IPS-15b (cell line): ENCODE measurements around the gene KCTD17.

Experiments used
- H3K27me3 ChIP-seq: one replicate; pipeline ENCODE4 v1.6.1; 2013; ENCODE audit warnings: low read length; ENCODE audit not compliant: control insufficient read depth, insufficient read depth
- H3K36me3 ChIP-seq: one replicate; pipeline ENCODE4 v1.6.1; 2013; ENCODE audit warnings: low read length; ENCODE audit not compliant: control insufficient read depth, insufficient read depth
- H3K4me1 ChIP-seq: one replicate; pipeline ENCODE4 v1.6.1; 2013; ENCODE audit warnings: mild to moderate bottlenecking, low read length; ENCODE audit not compliant: control insufficient read depth, insufficient read depth
- H3K4me3 ChIP-seq: one replicate; pipeline ENCODE4 v1.5.1; 2013; ENCODE audit warnings: low read depth, low read length
- H3K9ac ChIP-seq: one replicate; pipeline ENCODE4 v1.6.1; 2013; ENCODE audit warnings: low read depth, mild to moderate bottlenecking, low read length
- H3K9me3 ChIP-seq: one replicate; pipeline ENCODE4 v1.6.1; 2013; ENCODE audit warnings: mild to moderate bottlenecking, low read length; ENCODE audit not compliant: control insufficient read depth, insufficient read depth

KCTD17 gene

DNA sequence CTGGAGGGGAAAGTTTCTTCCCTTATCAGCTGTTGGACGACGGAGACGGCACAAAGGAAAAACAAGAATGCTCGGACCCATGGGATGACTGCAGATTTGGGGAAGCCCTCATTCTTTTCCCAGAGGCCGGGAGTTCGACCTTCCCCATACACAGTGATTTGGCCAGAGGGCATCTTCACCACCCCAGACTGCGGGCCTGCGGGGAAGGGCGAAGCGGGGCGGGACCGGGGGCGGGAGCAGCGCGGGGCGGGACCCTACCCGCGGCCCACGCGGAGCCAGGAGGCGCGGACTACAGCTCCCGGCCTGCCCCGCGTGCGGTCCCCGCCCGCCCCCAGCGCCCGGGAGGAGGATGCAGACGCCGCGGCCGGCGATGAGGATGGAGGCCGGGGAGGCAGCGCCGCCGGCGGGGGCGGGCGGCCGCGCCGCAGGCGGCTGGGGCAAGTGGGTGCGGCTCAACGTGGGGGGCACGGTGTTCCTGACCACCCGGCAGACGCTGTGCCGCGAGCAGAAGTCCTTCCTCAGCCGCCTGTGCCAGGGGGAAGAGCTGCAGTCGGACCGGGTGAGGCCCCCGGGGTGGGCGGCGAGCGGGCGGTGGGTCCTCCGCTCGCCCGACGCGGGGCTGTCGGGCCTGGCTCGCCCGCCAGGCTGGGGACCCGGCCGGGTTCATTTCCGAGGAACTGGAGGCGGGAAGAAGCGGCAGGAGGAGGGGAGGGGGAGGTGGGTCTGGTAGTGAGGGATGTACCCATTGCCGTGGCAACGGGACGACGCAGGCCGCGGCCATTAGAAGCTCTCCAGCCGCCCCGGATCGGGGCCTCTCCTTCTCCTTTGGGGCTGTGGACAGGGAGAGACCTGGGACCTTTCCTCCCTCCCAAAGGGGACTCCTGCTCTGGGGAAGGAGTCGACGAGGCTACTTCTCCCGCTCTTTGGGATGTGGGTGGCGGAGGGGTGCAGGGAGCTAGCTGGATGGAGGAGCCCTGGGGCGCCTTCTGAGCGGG lies at the start of gene KCTD17:
TSS of gene KCTD17 (plus strand) at position 352 of the 995 bp plus-strand sequence. CDS start at position 371, 19 bp downstream.
- Histone ChIP-seq H3K4me1 (no peaks in the 10 kb centered on the region), H3K27me3 (peaks cover 4% of the 10 kb centered on the region), H3K4me3 (peak within 1 kb of the TSS; percentile 79), H3K36me3 (peaks cover 8% of the 10 kb centered on the region), H3K9ac (no peak within 1 kb of the TSS), H3K9me3 (no peaks in the 10 kb centered on the region)

DNA sequence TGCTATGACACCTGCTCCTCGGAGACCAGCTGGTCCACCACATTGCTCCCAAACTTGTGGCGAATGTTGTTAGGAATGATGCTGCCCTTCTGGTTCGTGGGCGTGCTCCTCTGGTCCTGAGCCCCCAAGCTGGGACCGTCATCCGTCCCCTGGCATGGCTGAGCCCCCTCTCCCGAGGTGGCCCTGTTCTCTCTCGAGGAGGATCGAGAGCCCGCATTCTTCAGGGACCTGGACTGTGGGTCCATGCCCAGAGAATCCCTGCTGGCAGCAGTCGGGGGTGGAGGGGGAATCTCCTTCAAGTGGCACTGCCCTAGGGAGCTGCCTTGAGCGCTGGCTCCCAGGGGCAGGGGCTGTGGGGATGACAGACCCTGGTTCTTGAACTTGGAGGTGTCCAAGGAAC lies 49.7 kb upstream of the KCTD17 start:
- Histone ChIP-seq H3K4me1 (no peaks in the 10 kb centered on the region), H3K4me3 (no peak overlapping the region), H3K36me3 (no peaks in the 10 kb centered on the region), H3K9me3 (no peaks in the 10 kb centered on the region), H3K9ac (no peak overlapping the region), H3K27me3 (no peaks in the 10 kb centered on the region)

GRCh38 chr22:37002633-37003032 lies 48.9 kb upstream of the KCTD17 start:
- Histone ChIP-seq H3K9ac (no peak overlapping the region), H3K9me3 (no peaks in the 10 kb centered on the region), H3K4me3 (no peak overlapping the region), H3K4me1 (no peaks in the 10 kb centered on the region), H3K36me3 (no peaks in the 10 kb centered on the region), H3K27me3 (no peaks in the 10 kb centered on the region)

DNA sequence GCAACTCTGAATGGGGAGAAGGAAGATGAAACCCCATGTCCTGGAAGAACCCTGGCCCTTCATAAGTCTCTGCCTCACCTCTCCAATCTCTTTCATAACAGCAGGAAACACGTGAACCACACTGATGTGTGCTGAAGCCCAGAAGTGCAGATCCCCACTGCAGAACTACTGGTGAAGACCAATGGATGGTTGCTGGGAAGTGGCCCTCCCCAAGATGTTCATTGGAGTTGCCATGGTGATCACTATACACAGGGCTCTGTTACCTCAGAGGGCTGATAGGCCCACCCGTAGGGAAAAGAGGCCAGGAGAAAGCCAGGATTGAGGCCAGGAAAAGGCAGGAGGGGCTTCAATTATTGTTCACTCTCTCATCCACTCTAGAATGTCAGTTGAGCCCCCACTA lies 43.9 kb upstream of the KCTD17 start:
- H3K9me3 ChIP-seq = no peaks in the 10 kb centered on the region
- H3K4me1 ChIP-seq = no peaks in the 10 kb centered on the region
- no peak overlapping the region for H3K4me3 ChIP-seq
- no peaks in the 10 kb centered on the region for H3K36me3 ChIP-seq
- no peak overlapping the region for H3K9ac ChIP-seq
- peaks cover 8% of the 10 kb centered on the region for H3K27me3 ChIP-seq

GRCh38 chr22:37008365-37008764 lies 43.2 kb upstream of the KCTD17 start:
- Histone ChIP-seq H3K36me3 (no peaks in the 10 kb centered on the region), H3K9me3 (no peaks in the 10 kb centered on the region), H3K4me3 (no peak overlapping the region)

DNA sequence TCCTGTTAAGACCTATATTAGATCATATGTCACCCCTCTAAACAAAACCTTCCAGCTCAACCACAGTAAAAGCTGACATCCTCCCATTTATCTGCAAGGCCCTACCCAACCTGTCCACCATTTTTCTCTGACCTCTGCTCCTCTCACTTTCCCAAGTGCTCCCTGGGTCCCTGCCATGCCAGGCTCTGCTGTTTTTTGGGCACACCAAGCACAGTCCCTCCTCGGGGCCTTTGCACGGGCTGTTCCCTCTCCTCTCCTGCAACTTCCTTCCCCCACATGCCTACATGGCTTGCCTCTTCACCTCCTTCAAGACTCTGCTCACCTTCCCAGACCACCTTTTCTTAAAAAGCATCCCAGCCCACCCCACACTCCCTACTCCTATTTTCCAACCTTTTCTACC lies 42.1 kb upstream of the KCTD17 start:
- Histone ChIP-seq H3K4me1 (no peaks in the 10 kb centered on the region), H3K9ac (no peak overlapping the region), H3K9me3 (no peaks in the 10 kb centered on the region), H3K4me3 (no peak overlapping the region), H3K36me3 (no peaks in the 10 kb centered on the region), H3K27me3 (peaks cover 8% of the 10 kb centered on the region)

More at GRCh38 chr22:37008365-37008764, 43.2 kb upstream of the KCTD17 start:
- H3K27me3 ChIP-seq = peaks cover 8% of the 10 kb centered on the region
- H3K9ac ChIP-seq = no peak overlapping the region
- no peaks in the 10 kb centered on the region for H3K4me1 ChIP-seq

GRCh38 chr22:37010174-37010573 lies 41.4 kb upstream of the KCTD17 start:
- no peaks in the 10 kb centered on the region for H3K4me1 ChIP-seq
- H3K4me3 ChIP-seq = no peak overlapping the region
- no peaks in the 10 kb centered on the region for H3K36me3 ChIP-seq
- H3K9me3 ChIP-seq = no peaks in the 10 kb centered on the region
- peaks cover 8% of the 10 kb centered on the region for H3K27me3 ChIP-seq
- H3K9ac ChIP-seq = no peak overlapping the region

DNA sequence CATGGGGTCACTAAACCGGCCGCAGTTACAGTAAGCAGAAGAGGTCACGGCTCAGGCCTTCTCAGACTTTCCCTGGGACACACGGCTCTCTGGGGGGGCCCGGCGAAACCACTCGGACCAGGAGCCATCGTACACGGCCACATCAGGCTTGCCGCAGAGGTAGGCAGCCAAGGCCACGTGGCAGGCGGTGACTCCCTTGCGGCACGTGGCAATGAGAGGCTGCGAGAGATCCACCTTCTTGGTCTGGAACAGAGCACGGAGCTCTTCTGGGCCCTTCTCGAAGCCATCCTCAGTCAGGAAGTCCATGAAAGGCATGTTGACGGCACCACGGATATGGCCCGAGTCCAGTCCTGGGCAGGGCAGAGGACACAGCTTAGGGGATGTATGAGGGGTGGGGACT lies 40.6 kb upstream of the KCTD17 start:
- H3K4me3 ChIP-seq = no peak overlapping the region
- no peaks in the 10 kb centered on the region for H3K9me3 ChIP-seq
- H3K9ac ChIP-seq = no peak overlapping the region
- H3K27me3 ChIP-seq = peaks cover 8% of the 10 kb centered on the region
- no peaks in the 10 kb centered on the region for H3K4me1 ChIP-seq
- no peaks in the 10 kb centered on the region for H3K36me3 ChIP-seq

DNA sequence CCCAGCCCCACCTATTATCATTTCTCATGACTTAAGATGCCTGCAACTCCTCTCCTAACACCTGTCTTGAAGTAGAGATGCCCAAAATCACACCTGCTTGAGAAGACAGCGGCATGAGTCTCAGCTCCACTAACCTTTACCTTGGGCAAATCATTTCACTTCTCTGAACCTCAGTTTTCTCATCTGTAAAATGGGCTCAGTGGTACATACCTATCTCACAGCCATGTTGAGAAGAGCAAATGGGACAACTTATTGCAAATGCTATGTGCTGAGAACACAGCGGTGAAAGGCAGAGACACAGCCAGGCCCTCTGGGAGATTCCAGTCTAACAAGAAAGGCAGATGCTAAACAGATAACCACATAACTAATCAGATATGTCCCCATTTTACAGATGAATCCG lies 40.1 kb upstream of the KCTD17 start:
- peaks cover 8% of the 10 kb centered on the region for H3K27me3 ChIP-seq
- H3K36me3 ChIP-seq = peaks cover 4% of the 10 kb centered on the region
- no peak overlapping the region for H3K4me3 ChIP-seq
- H3K9me3 ChIP-seq = no peaks in the 10 kb centered on the region
- no peak overlapping the region for H3K9ac ChIP-seq
- no peaks in the 10 kb centered on the region for H3K4me1 ChIP-seq

- H3K4me3 ChIP-seq = no peak overlapping the region
- no peaks in the 10 kb centered on the region for H3K4me1 ChIP-seq
- H3K9me3 ChIP-seq = no peaks in the 10 kb centered on the region
- H3K36me3 ChIP-seq = peaks cover 5% of the 10 kb centered on the region
- peaks cover 8% of the 10 kb centered on the region for H3K27me3 ChIP-seq
- no peak overlapping the region for H3K9ac ChIP-seq
These were observed 39.2 kb upstream of the KCTD17 start for GRCh38 chr22:37012262-37012904.

- Histone ChIP-seq H3K9ac (no peak overlapping the region), H3K4me1 (no peaks in the 10 kb centered on the region), H3K36me3 (peaks cover 5% of the 10 kb centered on the region), H3K27me3 (peaks cover 7% of the 10 kb centered on the region), H3K9me3 (no peaks in the 10 kb centered on the region), H3K4me3 (no peak overlapping the region)
These were observed 38.6 kb upstream of the KCTD17 start for GRCh38 chr22:37012956-37013355.

DNA sequence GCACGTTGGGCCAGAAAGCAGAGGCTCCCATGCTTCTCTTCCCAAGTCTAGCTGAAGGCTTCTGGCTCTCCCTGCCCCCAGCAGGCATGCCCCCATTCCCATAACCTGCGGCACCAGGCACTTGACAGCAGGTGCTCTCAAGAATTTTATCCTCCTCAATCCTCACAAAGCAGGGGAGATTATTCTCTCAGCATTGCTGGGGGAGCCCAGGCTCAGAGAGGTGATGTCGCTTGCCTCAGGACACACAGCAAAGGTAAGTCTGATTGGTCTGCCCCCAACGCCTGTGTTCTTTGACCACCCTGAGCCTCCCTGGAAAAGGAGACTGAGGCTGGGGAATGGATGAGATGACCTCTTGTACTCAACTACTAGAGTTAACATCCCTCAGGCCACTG lies 37.1 kb upstream of the KCTD17 start:
- peaks cover 5% of the 10 kb centered on the region for H3K36me3 ChIP-seq
- no peak overlapping the region for H3K9ac ChIP-seq
- H3K4me3 ChIP-seq = no peak overlapping the region

More for the DNA sequence above, 37.1 kb upstream of the KCTD17 start:
- no peaks in the 10 kb centered on the region for H3K4me1 ChIP-seq
- H3K9me3 ChIP-seq = no peaks in the 10 kb centered on the region
- H3K27me3 ChIP-seq = no peaks in the 10 kb centered on the region
